A549 (cell line): Measurements from ENCODE around the gene ZNF827. TPM values are rescaled to one million over a fixed set of nuclear protein-coding genes. Genes with fewer than 3 reads are reported as not detected.

Experiments
- ATAC-seq, 2 experiments: fragments of 200-7000 bp in 1 of 2; fragments of >200 bp in 1 of 2; cut with Nextera tagmentation in 1 of 2; cut with Tn5 transposase in 1 of 2; 3 replicates each; pipeline versions ENCODE4 v1.8.0 to v1.9.1; 2018 to 2020; ENCODE audit warnings: mild to moderate bottlenecking in 1 of 2, moderate library complexity in 1 of 2
- CTCF ChIA-PET: fragments of 300-600 bp; sonication (Branson Sonifier 250); formaldehyde crosslinking; extraction: SDS; loops from one replicate; lab custom pipeline; 2021; ENCODE audit warnings: antibody characterized with exemption, inconsistent platforms; lab: Yijun Ruan, JAX
- POLR2A ChIA-PET: fragments of 350-600 bp; formaldehyde crosslinking; extraction: SDS; loops from one replicate; lab custom pipeline; 2021; ENCODE audit warnings: antibody characterized with exemption, inconsistent platforms; lab: Yijun Ruan, JAX
- DNase-seq, 2 experiments: peaks; one replicate each; pipeline versions ENCODE4 v3.0.0 to v3.0.0-alpha.2; 2011 to 2016; ENCODE audit warnings: low read depth in 1 of 2, low spot score in 1 of 2
- FAIRE-seq: peaks from 2 replicates; lab custom pipeline; 2011; peaks lifted over from hg19 to GRCh38; lab: Jason Lieb, UNC
- H3K27ac ChIP-seq, 2 experiments: fragments of >200 bp; sonication (Bioruptor Twin); formaldehyde crosslinking; 3 replicates each; pipeline ENCODE4 v1.5.1; 2016 to 2017
- H3K4me1 ChIP-seq: fragments of >200 bp; sonication (Bioruptor Twin); formaldehyde crosslinking; 3 replicates; pipeline ENCODE4 v1.6.1; 2016
- H3K4me2 ChIP-seq: fragments of >200 bp; sonication (Bioruptor Twin); formaldehyde crosslinking; 3 replicates; pipeline ENCODE4 v1.6.1; 2016
- H3K4me3 ChIP-seq: fragments of >200 bp; sonication (Bioruptor Twin); formaldehyde crosslinking; 3 replicates; pipeline ENCODE4 v1.5.1; 2016
- H3K9me3 ChIP-seq: fragments of >200 bp; sonication (Bioruptor Twin); formaldehyde crosslinking; 3 replicates; pipeline ENCODE4 v1.6.1; 2016
- BHLHE40 ChIP-seq: IDR thresholded peaks from 2 replicates; pipeline ENCODE4 v1.6.1; 2012; ENCODE audit warnings: low read depth, low read length, inconsistent platforms
- CHD4 ChIP-seq: fragments of 200-600 bp; sonication (generic); IDR thresholded peaks from 2 replicates; pipeline ENCODE4 v1.6.1; 2016; ENCODE audit warnings: antibody characterized with exemption, mild to moderate bottlenecking, borderline replicate concordance
- EHF ChIP-seq: fragments of 250-450 bp; sonication (Bioruptor Pico); IDR thresholded peaks from 2 replicates; pipeline ENCODE4 v1.5.0; 2020; ENCODE audit warnings: mild to moderate bottlenecking
- FOSL2 ChIP-seq, 2 experiments: fragments of 450-650 bp in 1 of 2; fragments of >200 bp in 1 of 2; sonication (Bioruptor Twin) in 1 of 2; formaldehyde crosslinking; IDR thresholded peaks; 2 replicates each; pipeline versions ENCODE4 v1.5.0 to v1.6.1; 2016 to 2020; ENCODE audit warnings: mild to moderate bottlenecking in 1 of 2, moderate library complexity in 1 of 2
- HDAC2 ChIP-seq: fragments of 200-600 bp; sonication (generic); IDR thresholded peaks from 2 replicates; pipeline ENCODE4 v1.6.1; 2016
- HOXA7 ChIP-seq: fragments of 250-450 bp; sonication (Bioruptor Pico); IDR thresholded peaks from 2 replicates; pipeline ENCODE4 v1.5.0; 2020; ENCODE audit warnings: mild to moderate bottlenecking, moderate library complexity
- HOXB5 ChIP-seq: fragments of 250-450 bp; sonication (Bioruptor Pico); IDR thresholded peaks from 2 replicates; pipeline ENCODE4 v1.5.0; 2020; ENCODE audit warnings: mild to moderate bottlenecking, moderate library complexity
- KDM1A ChIP-seq: fragments of 200-600 bp; sonication (generic); IDR thresholded peaks from 2 replicates; pipeline ENCODE4 v1.6.1; 2016; ENCODE audit warnings: low read depth, mild to moderate bottlenecking
- KDM5A ChIP-seq: fragments of 200-600 bp; sonication (generic); IDR thresholded peaks from 2 replicates; pipeline ENCODE4 v1.6.1; 2016; ENCODE audit warnings: antibody characterized with exemption, mild to moderate bottlenecking
- PHF8 ChIP-seq: fragments of 200-600 bp; sonication (generic); IDR thresholded peaks from 2 replicates; pipeline ENCODE4 v1.6.1; 2016; ENCODE audit warnings: low read depth, mild to moderate bottlenecking, antibody characterized with exemption, moderate library complexity, borderline replicate concordance
- POLR2A ChIP-seq: IDR thresholded peaks from 2 replicates; pipeline ENCODE4 v1.6.1; 2012; ENCODE audit warnings: mild to moderate bottlenecking, low read length
- POLR2AphosphoS2 ChIP-seq: conservative IDR thresholded peaks from 2 replicates; pipeline ENCODE4 v1.6.1; 2012; ENCODE audit warnings: low read length, improper control_type of control experiment, inconsistent platforms
- RCOR1 ChIP-seq: fragments of 150-350 bp; IDR thresholded peaks from 2 replicates; pipeline ENCODE4 v1.6.1; 2014; ENCODE audit warnings: antibody characterized with exemption, low read length, low read depth
- SMC3 ChIP-seq: fragments of >200 bp; sonication (Bioruptor Twin); formaldehyde crosslinking; IDR thresholded peaks from 3 replicates; pipeline ENCODE4 v1.6.1; 2018; ENCODE audit warnings: inconsistent platforms
- TFCP2L1 ChIP-seq: fragments of 250-450 bp; sonication (Bioruptor Pico); IDR thresholded peaks from 2 replicates; pipeline ENCODE4 v1.5.0; 2021; ENCODE audit warnings: mild to moderate bottlenecking
- WGBS: methylation state at CpG from one replicate; pipeline ENCODE4 v1.1.6; 2017; ENCODE audit errors: missing lambda C conversion rate; 5-methylcytosine and 5-hydroxymethylcytosine counted together
- polyA plus RNA-seq, 4 experiments: library from polyadenylated mRNA; depleted of rRNA in 3 of 4; stranded (reverse); fragments of >200 nt; fragmentation: RNase III in 1 of 4; extraction: RNeasy Plus Mini Kit Qiagen cat#74134 plus additional on column Dnase treatment in 1 of 4; gene quantifications; 2 replicates in 3 of 4; 3 replicates in 1 of 4; pipeline ENCODE4 v1.2.3, GENCODE V29; 2011 to 2017
- TF ChIP-seq, protein P1 (sequence below): fragments of 200-600 bp; sonication (generic); IDR thresholded peaks from 2 replicates; pipeline ENCODE4 v1.6.1; 2016; ENCODE audit warnings: antibody characterized with exemption, mild to moderate bottlenecking, moderate library complexity
- TF ChIP-seq, protein P2 (sequence below): IDR thresholded peaks from 2 replicates; pipeline ENCODE4 v1.6.1; 2012

The ZNF827 gene
- polyA plus RNA-seq, 2 of the 4 experiments (the other 2 are of a cell fraction) = 3.8 to 4.2 TPM

DNA sequence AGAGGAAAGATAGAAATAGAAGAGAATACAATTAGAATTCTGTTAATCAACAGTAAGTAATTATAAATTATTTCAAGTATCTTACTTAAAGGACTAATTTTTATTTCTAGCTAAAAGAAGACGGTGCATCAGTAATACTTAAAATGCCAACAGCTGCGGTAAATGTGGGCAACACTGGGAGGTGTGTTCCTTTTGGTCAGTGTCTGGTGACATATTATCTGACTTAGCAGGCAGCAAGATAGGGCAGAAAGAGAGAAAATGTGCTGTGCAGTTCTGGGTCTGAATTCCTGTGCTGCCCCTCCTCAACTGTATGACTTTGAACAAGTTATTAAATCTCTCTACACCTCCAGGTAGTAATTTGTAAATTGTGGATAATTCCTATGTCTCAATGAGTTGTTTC is 120.6 kb downstream of the ZNF827 start:
- ATAC-seq = no peak
- 89% methylated on average over 2 of the region's 2 CpGs for WGBS
- POLR2A ChIA-PET = no interaction called here

DNA sequence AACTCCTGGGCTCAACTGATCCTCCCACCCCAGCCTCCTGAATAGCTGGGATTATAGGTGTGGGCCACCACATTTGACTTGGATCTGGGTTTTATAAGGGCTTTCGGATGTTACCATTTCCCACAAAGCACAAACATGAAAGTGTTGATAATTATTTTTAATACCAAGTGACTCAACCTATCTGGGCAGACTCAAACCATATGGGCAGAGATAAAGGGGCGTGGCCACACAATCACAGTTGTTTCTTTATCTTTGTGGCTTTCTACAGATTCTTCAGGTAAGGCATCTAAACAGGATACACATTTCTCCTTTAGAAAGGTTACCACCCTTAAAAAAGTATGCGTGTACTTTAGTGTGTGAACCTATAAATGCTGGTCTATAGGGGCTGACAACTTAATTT is 122.5 kb downstream of the ZNF827 start:
- CTCF ChIA-PET = no interaction called here
- Histone ChIP-seq H3K4me3 (no peak overlapping the region), H3K9me3 (peaks cover 8% of the 10 kb centered on the region; the same call in 2 of the 3 replicates), H3K27ac (no peak overlapping the region), H3K4me2 (no peak overlapping the region), H3K4me1 (peaks cover 15% of the 10 kb centered on the region; the same call in 2 of the 3 replicates)
- 76% methylated on average over 3 of the region's 3 CpGs for WGBS
- TF ChIP-seq KDM5A = no peak
- TF ChIP-seq POLR2A = no peak
- TF ChIP-seq, protein P1, sequence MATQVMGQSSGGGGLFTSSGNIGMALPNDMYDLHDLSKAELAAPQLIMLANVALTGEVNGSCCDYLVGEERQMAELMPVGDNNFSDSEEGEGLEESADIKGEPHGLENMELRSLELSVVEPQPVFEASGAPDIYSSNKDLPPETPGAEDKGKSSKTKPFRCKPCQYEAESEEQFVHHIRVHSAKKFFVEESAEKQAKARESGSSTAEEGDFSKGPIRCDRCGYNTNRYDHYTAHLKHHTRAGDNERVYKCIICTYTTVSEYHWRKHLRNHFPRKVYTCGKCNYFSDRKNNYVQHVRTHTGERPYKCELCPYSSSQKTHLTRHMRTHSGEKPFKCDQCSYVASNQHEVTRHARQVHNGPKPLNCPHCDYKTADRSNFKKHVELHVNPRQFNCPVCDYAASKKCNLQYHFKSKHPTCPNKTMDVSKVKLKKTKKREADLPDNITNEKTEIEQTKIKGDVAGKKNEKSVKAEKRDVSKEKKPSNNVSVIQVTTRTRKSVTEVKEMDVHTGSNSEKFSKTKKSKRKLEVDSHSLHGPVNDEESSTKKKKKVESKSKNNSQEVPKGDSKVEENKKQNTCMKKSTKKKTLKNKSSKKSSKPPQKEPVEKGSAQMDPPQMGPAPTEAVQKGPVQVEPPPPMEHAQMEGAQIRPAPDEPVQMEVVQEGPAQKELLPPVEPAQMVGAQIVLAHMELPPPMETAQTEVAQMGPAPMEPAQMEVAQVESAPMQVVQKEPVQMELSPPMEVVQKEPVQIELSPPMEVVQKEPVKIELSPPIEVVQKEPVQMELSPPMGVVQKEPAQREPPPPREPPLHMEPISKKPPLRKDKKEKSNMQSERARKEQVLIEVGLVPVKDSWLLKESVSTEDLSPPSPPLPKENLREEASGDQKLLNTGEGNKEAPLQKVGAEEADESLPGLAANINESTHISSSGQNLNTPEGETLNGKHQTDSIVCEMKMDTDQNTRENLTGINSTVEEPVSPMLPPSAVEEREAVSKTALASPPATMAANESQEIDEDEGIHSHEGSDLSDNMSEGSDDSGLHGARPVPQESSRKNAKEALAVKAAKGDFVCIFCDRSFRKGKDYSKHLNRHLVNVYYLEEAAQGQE = no peak
- TF ChIP-seq HOXA7 (CRISPR knock-in tag) = no peak
- ATAC-seq (no peak), FAIRE-seq (no peak), DNase-seq (no peak)
- POLR2A ChIA-PET = no interaction called here

More for the DNA sequence above, 120.6 kb downstream of the ZNF827 start:
- DNase-seq = no peak
- peaks cover 7% of the 10 kb centered on the region; the same call in 2 of the 3 replicates for H3K4me1 ChIP-seq
- CTCF ChIA-PET = no interaction called here
- TF ChIP-seq POLR2AphosphoS2 = no peak
- H3K4me3 ChIP-seq = no peak overlapping the region
- no peak overlapping the region for H3K27ac ChIP-seq
- H3K4me2 ChIP-seq = no peak overlapping the region
- H3K9me3 ChIP-seq = no peaks in the 10 kb centered on the region
- no peak for FAIRE-seq

DNA sequence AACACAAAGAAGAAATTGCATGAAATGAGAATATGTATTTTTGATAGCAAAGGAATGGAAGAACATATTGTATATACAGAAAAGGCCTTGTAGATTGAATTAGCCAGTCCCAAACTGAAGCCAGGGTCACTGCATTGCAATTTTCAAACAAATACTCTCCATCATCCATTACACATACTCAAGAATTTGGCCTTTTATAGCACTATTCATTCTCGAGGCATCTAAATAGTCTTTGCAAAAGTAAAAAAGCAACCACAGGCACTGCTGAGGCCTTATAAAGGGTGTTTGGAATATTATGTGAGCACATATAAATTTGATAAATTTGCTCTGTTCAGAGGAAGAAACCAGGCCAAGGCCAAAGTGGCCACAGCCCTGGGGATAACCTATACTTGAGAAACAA is 123.0 kb downstream of the ZNF827 start:
- ATAC-seq (no peak), DNase-seq (no peak), FAIRE-seq (no peak)
- Histone ChIP-seq H3K4me1 (peaks cover 15% of the 10 kb centered on the region; the same call in 2 of the 3 replicates), H3K27ac (no peak overlapping the region), H3K4me3 (no peak overlapping the region), H3K9me3 (peaks cover 10% of the 10 kb centered on the region; the same call in 2 of the 3 replicates), H3K4me2 (no peak overlapping the region)
- 59% methylated on average over 1 of the region's 1 CpG for WGBS
- CTCF ChIA-PET = no interaction called here
- no peak for TF ChIP-seq POLR2A
- no peak for TF ChIP-seq FOSL2 (IDR thresholded peaks at IDR 0.05)
- no peak for TF ChIP-seq FOSL2 (CRISPR knock-in tag; IDR thresholded peaks at IDR 0.05)
- no peak for TF ChIP-seq SMC3
- no peak for TF ChIP-seq KDM1A
- no peak for TF ChIP-seq RCOR1
- TF ChIP-seq TFCP2L1 = no peak
- TF ChIP-seq BHLHE40 = no peak
- no peak for TF ChIP-seq CHD4
- no peak for TF ChIP-seq POLR2AphosphoS2
- POLR2A ChIA-PET = no interaction called here

DNA sequence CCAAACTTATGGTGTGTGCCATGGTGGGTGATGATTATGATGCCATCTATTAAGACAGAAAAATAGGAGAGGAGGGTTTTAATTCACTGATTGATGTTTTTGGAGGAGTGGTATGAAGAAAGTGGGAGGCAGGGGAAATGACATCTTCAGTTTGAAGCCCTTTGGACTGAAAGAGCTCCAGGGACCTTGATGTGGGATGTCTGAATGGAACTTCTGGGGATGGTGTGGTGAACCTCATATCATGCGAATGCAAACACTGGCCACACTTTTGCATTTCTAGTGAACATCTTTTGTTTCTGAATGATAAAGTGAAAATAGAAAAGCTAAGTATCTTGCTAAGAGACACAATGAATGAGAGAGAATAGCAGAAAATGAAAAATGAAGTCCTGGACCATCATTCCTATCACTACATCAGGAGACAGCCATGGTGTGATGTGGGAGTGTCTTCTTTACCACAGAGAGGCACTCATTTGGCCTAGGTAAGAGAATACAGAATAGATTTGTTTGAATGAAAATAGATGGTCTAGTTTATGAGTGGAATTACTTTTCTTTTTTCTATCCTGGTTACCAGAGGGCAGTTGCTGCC is 123.5 kb downstream of the ZNF827 start:
- Histone ChIP-seq H3K27ac (no peak overlapping the region), H3K4me1 (peaks cover 15% of the 10 kb centered on the region; the same call in 2 of the 3 replicates), H3K4me3 (no peak overlapping the region), H3K9me3 (peaks cover 10% of the 10 kb centered on the region; the same call in 2 of the 3 replicates), H3K4me2 (no peak overlapping the region)
- 100% methylated on average over 1 of the region's 1 CpG for WGBS
- DNase-seq (no peak), ATAC-seq (no peak), FAIRE-seq (no peak)
- TF ChIP-seq HDAC2 = no peak
- no peak for TF ChIP-seq EHF (CRISPR knock-in tag)
- TF ChIP-seq TFCP2L1 = no peak
- no peak for TF ChIP-seq POLR2A
- no peak for TF ChIP-seq HOXB5
- no peak for TF ChIP-seq PHF8
- TF ChIP-seq, protein P2, sequence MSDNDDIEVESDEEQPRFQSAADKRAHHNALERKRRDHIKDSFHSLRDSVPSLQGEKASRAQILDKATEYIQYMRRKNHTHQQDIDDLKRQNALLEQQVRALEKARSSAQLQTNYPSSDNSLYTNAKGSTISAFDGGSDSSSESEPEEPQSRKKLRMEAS = no peak
- ChIA-PET POLR2A (no interaction called here), CTCF (no interaction called here)
